OCI-LY3 (cell line): ENCODE data around the gene LMCD1.

Source experiments
- EZH2phosphoT487 ChIP-seq: fragments of 200-600 bp; shearing (Covaris generic); IDR thresholded peaks from 2 replicates; pipeline ENCODE4 v1.6.1; 2018; ENCODE audit warnings: antibody characterized with exemption, mixed run types, low read depth
- TF ChIP-seq, protein P1 (sequence below): fragments of 200-600, 300-600 bp; sonication (generic); IDR thresholded peaks from 2 replicates; pipeline ENCODE4 v1.5.1; 2014; ENCODE audit warnings: antibody characterized with exemption, low read length, low read depth

DNA sequence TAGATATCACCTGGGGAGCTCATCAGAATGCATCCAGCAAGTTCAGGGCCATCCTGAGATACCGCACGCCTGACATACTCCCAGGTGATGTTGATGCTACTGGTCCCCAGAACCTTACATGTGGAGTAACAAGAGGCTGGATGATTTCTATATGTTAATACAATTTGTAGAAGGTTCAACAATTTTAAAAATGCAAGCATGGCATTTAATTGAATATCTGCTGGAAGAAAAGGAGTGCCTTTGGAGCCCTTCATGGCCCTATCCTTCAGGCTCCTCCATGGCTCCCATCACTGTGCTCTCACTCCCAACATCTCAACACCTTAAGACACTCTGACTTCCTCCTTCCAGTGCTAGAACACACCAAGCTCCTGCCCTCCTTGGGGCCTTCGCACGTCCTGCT is 36.6 kb downstream of the LMCD1 start:
- TF ChIP-seq, protein P1, sequence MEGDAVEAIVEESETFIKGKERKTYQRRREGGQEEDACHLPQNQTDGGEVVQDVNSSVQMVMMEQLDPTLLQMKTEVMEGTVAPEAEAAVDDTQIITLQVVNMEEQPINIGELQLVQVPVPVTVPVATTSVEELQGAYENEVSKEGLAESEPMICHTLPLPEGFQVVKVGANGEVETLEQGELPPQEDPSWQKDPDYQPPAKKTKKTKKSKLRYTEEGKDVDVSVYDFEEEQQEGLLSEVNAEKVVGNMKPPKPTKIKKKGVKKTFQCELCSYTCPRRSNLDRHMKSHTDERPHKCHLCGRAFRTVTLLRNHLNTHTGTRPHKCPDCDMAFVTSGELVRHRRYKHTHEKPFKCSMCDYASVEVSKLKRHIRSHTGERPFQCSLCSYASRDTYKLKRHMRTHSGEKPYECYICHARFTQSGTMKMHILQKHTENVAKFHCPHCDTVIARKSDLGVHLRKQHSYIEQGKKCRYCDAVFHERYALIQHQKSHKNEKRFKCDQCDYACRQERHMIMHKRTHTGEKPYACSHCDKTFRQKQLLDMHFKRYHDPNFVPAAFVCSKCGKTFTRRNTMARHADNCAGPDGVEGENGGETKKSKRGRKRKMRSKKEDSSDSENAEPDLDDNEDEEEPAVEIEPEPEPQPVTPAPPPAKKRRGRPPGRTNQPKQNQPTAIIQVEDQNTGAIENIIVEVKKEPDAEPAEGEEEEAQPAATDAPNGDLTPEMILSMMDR, result no peak
- TF ChIP-seq EZH2phosphoT487, result no peak
